Cardiac muscle cell (in vitro differentiated cells and primary cell): ENCODE data around the gene ZNF43. TPM values are rescaled to one million over a fixed set of nuclear protein-coding genes. Genes with fewer than 3 reads are reported as not detected.
"Not testable (repeated sequence)": the region's sequence is repeated elsewhere in the genome, so short reads cannot be mapped to it uniquely, and the experiment has no call there.

Experiments
- DNase-seq, 2 donors: peaks; one replicate each; pipeline versions ENCODE4 v3.0.0 to v3.0.0-alpha.2; 2010 to 2017; ENCODE audit warnings: low read depth in 1 of 2, low spot score in 1 of 2
- H3K27ac ChIP-seq: fragments of 200-600 bp; sonication (generic); 2 replicates; pipeline ENCODE4 v1.5.1; 2016
- H3K27me3 ChIP-seq: fragments of 200-600 bp; sonication (generic); 2 replicates; pipeline ENCODE4 v1.6.0; 2016; ENCODE audit warnings: control low read depth
- H3K36me3 ChIP-seq: fragments of 200-600 bp; sonication (generic); 2 replicates; pipeline ENCODE4 v1.5.1; 2016; ENCODE audit warnings: control low read depth
- H3K4me1 ChIP-seq: fragments of 200-600 bp; sonication (generic); 2 replicates; pipeline ENCODE4 v1.8.1; 2017; ENCODE audit warnings: low read depth, mild to moderate bottlenecking, mixed run types
- H3K4me3 ChIP-seq: fragments of 200-600 bp; sonication (generic); 2 replicates; pipeline ENCODE4 v1.5.1; 2016; ENCODE audit warnings: mild to moderate bottlenecking
- H3K9me3 ChIP-seq: fragments of 200-600 bp; sonication (generic); 2 replicates; pipeline ENCODE4 v1.5.1; 2017; ENCODE audit warnings: low read depth, mild to moderate bottlenecking, control low read depth
- polyA plus RNA-seq: library from polyadenylated mRNA; unstranded; fragments of >200 nt; fragmentation: Nextera tagmentation; extraction: Ambion mirVana; gene quantifications from 2 replicates; pipeline ENCODE4 v1.2.1, GENCODE V29; 2016
- total RNA-seq: library from RNA; depleted of rRNA; stranded (reverse); fragments of >200 nt; gene quantifications from 2 replicates; pipeline ENCODE4 v1.2.3, GENCODE V29; 2016
- TF ChIP-seq, protein P1 (sequence below): IDR thresholded peaks from 2 replicates; pipeline ENCODE4 v1.5.1; 2012; ENCODE audit warnings: low read depth, mild to moderate bottlenecking, low read length

ZNF43 gene
- total and polyA plus RNA-seq, 2 experiments from 2014 or later, result 14.2 to 14.7 TPM

DNA sequence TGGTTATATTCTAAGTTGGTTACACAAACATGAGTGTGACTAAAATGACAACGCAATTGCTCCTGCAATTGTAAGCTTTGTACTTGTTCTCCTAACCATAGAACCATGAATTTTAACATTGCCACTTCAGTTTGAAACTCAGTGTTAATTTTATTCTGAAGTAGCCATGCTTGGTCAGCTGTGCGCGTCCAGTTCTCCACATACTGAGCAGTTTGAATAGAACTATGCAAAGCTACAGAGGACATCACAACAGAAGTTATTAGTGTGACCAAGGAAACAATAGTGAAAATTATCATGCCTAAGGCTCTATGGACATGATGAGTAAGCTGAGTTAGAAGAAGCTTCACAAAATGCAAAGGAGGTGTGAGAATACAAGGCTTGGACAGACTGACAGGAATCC is 49.0 kb downstream of the ZNF43 start:
- no peak for DNase-seq
- Histone ChIP-seq H3K9me3 (no peaks in the 10 kb centered on the region), H3K36me3 (no peaks in the 10 kb centered on the region), H3K4me3 (no peak overlapping the region), H3K27me3 (no peaks in the 10 kb centered on the region), H3K27ac (no peak overlapping the region), H3K4me1 (no peaks in the 10 kb centered on the region)
- TF ChIP-seq, protein P1, sequence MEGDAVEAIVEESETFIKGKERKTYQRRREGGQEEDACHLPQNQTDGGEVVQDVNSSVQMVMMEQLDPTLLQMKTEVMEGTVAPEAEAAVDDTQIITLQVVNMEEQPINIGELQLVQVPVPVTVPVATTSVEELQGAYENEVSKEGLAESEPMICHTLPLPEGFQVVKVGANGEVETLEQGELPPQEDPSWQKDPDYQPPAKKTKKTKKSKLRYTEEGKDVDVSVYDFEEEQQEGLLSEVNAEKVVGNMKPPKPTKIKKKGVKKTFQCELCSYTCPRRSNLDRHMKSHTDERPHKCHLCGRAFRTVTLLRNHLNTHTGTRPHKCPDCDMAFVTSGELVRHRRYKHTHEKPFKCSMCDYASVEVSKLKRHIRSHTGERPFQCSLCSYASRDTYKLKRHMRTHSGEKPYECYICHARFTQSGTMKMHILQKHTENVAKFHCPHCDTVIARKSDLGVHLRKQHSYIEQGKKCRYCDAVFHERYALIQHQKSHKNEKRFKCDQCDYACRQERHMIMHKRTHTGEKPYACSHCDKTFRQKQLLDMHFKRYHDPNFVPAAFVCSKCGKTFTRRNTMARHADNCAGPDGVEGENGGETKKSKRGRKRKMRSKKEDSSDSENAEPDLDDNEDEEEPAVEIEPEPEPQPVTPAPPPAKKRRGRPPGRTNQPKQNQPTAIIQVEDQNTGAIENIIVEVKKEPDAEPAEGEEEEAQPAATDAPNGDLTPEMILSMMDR, result no peak

DNA sequence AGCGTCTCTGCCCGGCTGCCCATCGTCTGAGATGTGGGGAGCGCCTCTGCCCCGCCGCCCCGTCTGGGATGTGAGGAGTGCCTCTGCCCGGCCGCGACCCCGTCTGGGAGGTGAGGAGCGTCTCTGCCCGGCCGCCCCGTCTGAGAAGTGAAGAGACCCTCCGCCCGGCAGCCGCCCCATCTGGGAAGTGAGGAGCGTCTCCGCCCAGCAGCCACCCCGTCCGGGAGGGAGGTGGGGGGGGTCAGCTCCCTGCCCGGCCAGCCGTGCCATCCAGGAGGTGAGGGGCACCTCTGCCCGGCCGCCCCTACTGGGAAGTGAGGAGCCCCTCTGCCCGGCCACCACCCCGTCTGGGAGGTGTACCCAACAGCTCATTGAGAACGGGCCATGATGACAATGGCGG is 60.2 kb downstream of the ZNF43 start:
- H3K27ac ChIP-seq, DNase-seq, H3K4me1 ChIP-seq, H3K4me3 ChIP-seq, H3K27me3 ChIP-seq, H3K9me3 ChIP-seq, H3K36me3 ChIP-seq: not testable (repeated sequence)

DNA sequence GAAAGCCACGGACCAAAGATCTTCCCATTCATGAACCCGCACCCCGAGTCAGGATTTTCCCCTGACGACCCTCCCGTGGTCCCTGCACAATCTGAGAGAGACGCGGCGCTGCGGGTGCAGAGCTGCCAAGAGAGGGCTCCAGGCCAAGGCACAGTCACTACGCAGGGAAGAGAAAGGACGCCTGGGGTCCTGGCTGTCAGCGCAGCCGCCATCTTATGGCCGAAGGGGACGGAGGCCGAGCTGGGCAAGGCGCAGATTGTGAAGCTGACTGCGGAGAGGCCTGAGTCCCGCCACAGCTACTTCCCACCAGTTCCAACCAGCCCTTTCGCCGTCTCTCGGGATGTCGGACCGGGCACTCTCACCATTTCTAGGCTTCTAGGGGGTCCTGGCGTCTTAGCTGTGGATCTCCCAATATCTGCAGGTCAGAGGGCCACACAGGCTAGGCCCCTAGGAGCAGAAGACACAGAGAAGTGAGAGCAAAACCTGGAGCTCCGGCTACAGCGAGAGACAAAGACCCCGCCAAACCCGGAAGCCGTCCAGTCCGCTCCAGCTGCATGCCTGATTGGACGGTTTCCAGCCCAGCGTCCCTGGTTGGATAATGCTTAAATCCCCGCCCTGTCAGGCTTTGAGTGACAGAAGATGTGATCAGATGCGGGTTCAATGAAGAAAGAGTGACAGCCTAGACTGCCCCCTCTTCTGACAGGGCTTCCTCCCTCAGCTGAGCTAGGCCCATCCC is 68.7 kb downstream of the ZNF43 start, which contains the start of gene ZNF100:
Gene ZNF100 (minus strand): TSS at position 515 of the 736 bp plus-strand sequence. CDS start 150 bp downstream, at position 365.
- H3K4me1 ChIP-seq, result peaks cover 8% of the 10 kb centered on the region
- H3K9me3 ChIP-seq, result no peaks in the 10 kb centered on the region
- peaks cover 12% of the 10 kb centered on the region for H3K36me3 ChIP-seq
- H3K4me3 ChIP-seq, result peak within 1 kb of the TSS; percentile 80
- peak; percentile 93 to 95 for DNase-seq
- TF ChIP-seq, protein P1, result no peak
- no peaks in the 10 kb centered on the region for H3K27me3 ChIP-seq
- H3K27ac ChIP-seq, result peak within 1 kb of the TSS; percentile 96

DNA sequence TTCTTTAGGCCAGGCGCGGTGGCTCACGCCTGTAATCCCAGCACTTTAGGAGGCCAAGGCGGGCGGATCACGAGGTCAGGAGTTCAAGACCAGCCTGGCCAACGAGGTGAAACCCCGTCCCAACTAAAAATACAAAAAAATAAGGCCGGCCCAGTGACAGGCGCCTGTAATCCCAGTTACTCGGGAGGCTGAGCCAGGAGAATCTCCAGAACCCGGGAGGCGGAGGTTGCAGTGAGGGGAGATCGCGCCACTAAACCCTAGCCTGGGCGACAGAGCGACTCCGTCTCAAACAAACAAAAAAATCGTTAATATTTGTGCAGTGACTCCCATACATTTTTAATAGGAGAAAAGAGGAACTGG is 69.3 kb downstream of the ZNF43 start:
- Histone ChIP-seq H3K27ac (peak overlapping the region; percentile 96), H3K36me3 (peaks cover 16% of the 10 kb centered on the region), H3K4me3 (peak overlapping the region; percentile 80)
- DNase-seq, result peak in 1 of 2 donors; percentile 0
- not testable (repeated sequence) for H3K9me3 ChIP-seq, H3K4me1 ChIP-seq, H3K27me3 ChIP-seq

DNA sequence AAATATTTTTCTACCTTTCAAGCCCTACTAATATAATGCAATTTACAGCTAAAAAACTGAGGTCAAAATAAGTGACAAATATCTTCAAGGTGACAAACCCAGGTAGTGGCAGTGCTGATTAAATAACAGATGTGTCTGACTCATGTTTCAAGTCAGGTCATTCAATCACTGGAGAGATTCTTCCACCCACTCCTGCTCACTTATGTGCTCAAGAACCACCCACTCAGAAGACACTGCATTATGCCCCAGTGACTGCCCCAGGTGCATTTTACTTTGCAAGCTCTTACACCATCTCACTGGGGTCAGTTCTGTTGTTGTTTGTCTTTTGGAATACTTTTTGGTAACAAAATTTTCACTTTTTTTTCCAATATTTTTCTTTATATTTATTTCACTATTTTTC is 70.8 kb downstream of the ZNF43 start:
- no peak overlapping the region for H3K27ac ChIP-seq

DNA sequence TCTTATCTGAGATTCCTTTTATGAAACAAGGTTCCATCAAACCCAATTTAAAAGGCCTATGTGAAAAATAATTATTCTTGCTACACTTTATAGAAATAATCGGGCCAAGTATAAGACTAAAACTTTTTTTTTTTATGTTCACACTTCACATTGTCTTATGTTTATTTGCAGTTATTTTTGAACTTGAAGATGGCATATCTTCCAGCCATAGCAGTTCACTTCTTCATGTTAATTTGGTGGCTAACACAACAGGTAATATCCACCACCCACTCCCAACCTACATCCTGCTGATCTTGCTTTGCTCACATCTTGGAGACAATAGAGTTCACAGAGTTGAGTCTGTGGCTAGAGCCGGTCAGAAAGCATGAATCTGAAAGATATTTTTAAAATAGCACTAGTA is 74.4 kb downstream of the ZNF43 start:
- H3K36me3 ChIP-seq, result peaks cover 21% of the 10 kb centered on the region
- not testable (repeated sequence) for H3K4me3 ChIP-seq, H3K27ac ChIP-seq, H3K27me3 ChIP-seq, H3K9me3 ChIP-seq, DNase-seq, H3K4me1 ChIP-seq

More for the DNA sequence above, 70.8 kb downstream of the ZNF43 start:
- H3K4me1 ChIP-seq, result peaks cover 8% of the 10 kb centered on the region
- TF ChIP-seq, protein P1, result no peak
- H3K4me3 ChIP-seq, result no peak overlapping the region
- H3K9me3 ChIP-seq, result no peaks in the 10 kb centered on the region
- no peak for DNase-seq
- peaks cover 18% of the 10 kb centered on the region for H3K36me3 ChIP-seq
- no peaks in the 10 kb centered on the region for H3K27me3 ChIP-seq

DNA sequence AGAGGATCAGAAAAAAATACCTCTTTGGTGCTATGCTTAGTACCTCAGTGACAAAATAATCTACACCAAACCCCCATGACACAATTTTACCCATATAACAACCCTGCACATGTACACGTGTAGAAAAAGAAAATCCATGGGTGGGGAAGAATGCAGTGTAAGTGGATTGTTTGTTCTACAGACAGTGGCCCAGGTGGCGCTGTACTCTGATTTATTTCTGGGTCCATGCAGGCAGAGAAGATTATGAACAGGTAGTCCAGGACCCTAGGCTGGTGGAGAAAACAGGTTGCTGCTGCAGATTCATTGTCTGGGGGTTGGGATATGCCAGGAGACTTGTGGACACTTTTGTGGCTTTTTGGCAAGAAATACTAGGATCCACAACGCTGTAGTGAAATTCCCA is 77.7 kb downstream of the ZNF43 start:
- H3K9me3 ChIP-seq, result no peaks in the 10 kb centered on the region
- TF ChIP-seq, protein P1, result no peak
- H3K4me1 ChIP-seq, result no peaks in the 10 kb centered on the region
- H3K27ac ChIP-seq, result no peak overlapping the region
- H3K36me3 ChIP-seq, result peaks cover 15% of the 10 kb centered on the region
- H3K27me3 ChIP-seq, result no peaks in the 10 kb centered on the region
- H3K4me3 ChIP-seq, result no peak overlapping the region
- DNase-seq, result no peak

DNA sequence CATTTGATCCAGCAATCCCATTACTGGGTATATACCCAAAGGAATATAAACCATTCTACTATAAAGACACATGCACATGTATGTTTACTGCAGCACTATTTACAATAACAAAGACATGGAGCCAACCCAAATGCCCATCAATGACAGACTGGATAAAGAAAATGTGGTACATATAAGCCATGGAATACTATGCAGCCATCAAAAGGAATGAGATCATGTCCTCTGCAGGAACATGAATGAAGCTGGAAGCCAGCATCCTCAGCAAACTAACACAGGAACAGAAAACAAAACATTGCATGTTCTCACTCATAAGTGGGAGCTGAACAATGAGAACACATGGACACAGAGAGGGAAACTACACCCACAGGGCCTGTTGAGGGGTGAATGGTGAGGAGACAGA is 80.4 kb downstream of the ZNF43 start:
- DNase-seq, H3K9me3 ChIP-seq, H3K4me1 ChIP-seq, H3K27me3 ChIP-seq, H3K4me3 ChIP-seq, H3K27ac ChIP-seq: not testable (repeated sequence)
- peaks cover 12% of the 10 kb centered on the region for H3K36me3 ChIP-seq
